NCI-H2081 (cell line): ENCODE results near the gene LRRC8A.
"Not testable (repeated sequence)": the region's sequence is repeated elsewhere in the genome, so short reads cannot be mapped to it uniquely, and the experiment has no call there.

Experiments used
- DNase-seq, 2 experiments: peaks; one replicate each; lab custom pipeline; 2025; lab: John Stamatoyannopoulos, UW

Gene LRRC8A

GRCh38 chr9:128921881-128922763, 40.2 kb downstream of the LRRC8A start:
- DNase-seq, result no peak

- no peak for DNase-seq
Observed at GRCh38 chr9:128923493-128923883, 41.6 kb downstream of the LRRC8A start.

GRCh38 chr9:128927731-128928411, 45.9 kb downstream of the LRRC8A start:
- peak; percentile 40 to 51 for DNase-seq

GRCh38 chr9:128928624-128929023, 46.7 kb downstream of the LRRC8A start:
- DNase-seq, result no peak

- DNase-seq, result no peak
Observed at GRCh38 chr9:128929560-128929959, 47.6 kb downstream of the LRRC8A start.

- DNase-seq, result no peak
Observed at GRCh38 chr9:128933731-128934130, 51.8 kb downstream of the LRRC8A start.

- DNase-seq, result no peak
Observed at GRCh38 chr9:128936171-128936865, 54.4 kb downstream of the LRRC8A start.

GRCh38 chr9:128937310-128938165, 55.6 kb downstream of the LRRC8A start:
- no peak for DNase-seq

- DNase-seq, result no peak
Observed at GRCh38 chr9:128940271-128940921, 58.5 kb downstream of the LRRC8A start.

GRCh38 chr9:128940946-128941755, 59.2 kb downstream of the LRRC8A start:
- no peak for DNase-seq

GRCh38 chr9:128943832-128944620, 62.1 kb downstream of the LRRC8A start:
- no peak for DNase-seq

- not testable (repeated sequence) for DNase-seq
Observed at GRCh38 chr9:128944966-128945365, 63.0 kb downstream of the LRRC8A start.

- DNase-seq, result no peak
Observed at GRCh38 chr9:128945798-128946501, 64.0 kb downstream of the LRRC8A start.

- DNase-seq, result peak in 1 of 2 experiments; percentile 17
Observed at GRCh38 chr9:128946571-128947276, 64.8 kb downstream of the LRRC8A start.

- DNase-seq, result no peak
Observed at GRCh38 chr9:128947277-128947526, 65.3 kb downstream of the LRRC8A start.

- DNase-seq, result peak; percentile 88 to 95
Observed at GRCh38 chr9:128947527-128948301, 65.8 kb downstream of the LRRC8A start, which contains the start of the genes DOLK and NUP188. TSS of gene DOLK (minus strand) at chr9:128947603. CDS start at chr9:128947303, 300 bp downstream. TSS of gene NUP188 (plus strand) at chr9:128947699. CDS start at chr9:128947720, 21 bp downstream.

GRCh38 chr9:128961403-128961802, 79.5 kb downstream of the LRRC8A start:
- not testable (repeated sequence) for DNase-seq
